GM13977 (cell line): ENCODE measurements around the gene C1orf167.
A peak's percentile ranks its signal among the peaks of the same experiment; 100 is the strongest.

ENCODE experiments used
- DNase-seq: peaks from one replicate; pipeline ENCODE4 v3.0.0; 2012; ENCODE audit warnings: low spot score
- in situ Hi-C: fragments of 300-500 bp; cut with MboI; formaldehyde crosslinking; loops from one replicate; pipeline ENCODE4 v1.12.0; 2022; ENCODE audit warnings: low sequenced_read_pairs, low pct_unique_long_range_greater_than_20kb, mixed read lengths, inconsistent platforms; ENCODE audit not compliant: unreplicated experiment
- TF ChIP-seq, protein P1 (sequence below): IDR thresholded peaks from 2 replicates; pipeline ENCODE4 v1.5.1; 2012; ENCODE audit warnings: mild to moderate bottlenecking, control low read depth; ENCODE audit not compliant: insufficient read depth; ENCODE audit errors: extremely low read depth, missing control alignments

C1orf167 gene

DNA sequence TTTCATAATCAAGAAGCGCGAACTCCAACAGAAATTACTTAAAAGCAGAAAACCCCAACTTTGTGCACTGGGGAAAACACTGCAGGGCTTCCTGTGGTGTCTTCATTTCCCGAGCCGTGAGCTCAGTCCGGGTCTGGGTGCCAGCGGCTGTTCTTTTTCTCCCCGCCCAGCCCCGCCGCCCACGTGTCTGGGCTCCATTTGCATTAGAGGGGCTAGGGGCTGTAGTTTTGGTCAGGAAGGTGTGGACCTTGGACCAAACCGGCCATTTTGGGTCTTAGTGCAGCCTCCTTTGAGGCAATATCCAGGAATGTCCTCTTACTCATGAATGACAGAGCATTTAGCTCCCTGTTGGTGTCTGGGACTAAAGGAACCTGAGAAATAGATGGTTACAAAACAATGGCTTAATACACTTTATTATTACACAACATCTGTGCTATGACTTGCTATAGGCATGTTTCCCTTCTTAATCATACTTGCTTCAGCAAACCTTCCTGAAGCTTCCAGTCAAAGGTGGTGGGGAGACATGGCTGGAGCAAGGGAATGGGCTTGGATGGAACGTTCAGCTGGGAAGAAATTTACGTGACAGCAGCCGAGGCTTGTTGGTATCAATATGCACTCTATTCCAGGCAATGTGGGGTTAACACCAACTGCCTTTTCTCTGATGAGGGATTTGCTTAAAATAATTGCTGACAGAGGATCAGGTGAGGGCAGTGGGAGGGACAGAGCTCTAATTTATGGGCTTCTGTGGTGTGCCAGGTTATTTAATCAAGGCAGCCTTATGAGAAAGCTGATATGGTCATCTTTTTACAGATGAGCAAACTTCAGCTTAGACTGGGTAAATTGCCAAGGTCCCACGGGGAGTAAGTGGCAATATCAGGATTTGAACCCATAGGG lies 25.0 kb upstream of the C1orf167 start:
- in situ Hi-C loops, result no loop called here
- peak; percentile 65 for DNase-seq
- TF ChIP-seq, protein P1, sequence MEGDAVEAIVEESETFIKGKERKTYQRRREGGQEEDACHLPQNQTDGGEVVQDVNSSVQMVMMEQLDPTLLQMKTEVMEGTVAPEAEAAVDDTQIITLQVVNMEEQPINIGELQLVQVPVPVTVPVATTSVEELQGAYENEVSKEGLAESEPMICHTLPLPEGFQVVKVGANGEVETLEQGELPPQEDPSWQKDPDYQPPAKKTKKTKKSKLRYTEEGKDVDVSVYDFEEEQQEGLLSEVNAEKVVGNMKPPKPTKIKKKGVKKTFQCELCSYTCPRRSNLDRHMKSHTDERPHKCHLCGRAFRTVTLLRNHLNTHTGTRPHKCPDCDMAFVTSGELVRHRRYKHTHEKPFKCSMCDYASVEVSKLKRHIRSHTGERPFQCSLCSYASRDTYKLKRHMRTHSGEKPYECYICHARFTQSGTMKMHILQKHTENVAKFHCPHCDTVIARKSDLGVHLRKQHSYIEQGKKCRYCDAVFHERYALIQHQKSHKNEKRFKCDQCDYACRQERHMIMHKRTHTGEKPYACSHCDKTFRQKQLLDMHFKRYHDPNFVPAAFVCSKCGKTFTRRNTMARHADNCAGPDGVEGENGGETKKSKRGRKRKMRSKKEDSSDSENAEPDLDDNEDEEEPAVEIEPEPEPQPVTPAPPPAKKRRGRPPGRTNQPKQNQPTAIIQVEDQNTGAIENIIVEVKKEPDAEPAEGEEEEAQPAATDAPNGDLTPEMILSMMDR, result no peak

GRCh38 chr1:11738096-11738495 lies 23.9 kb upstream of the C1orf167 start:
- in situ Hi-C loops, result no loop called here
- TF ChIP-seq, protein P1, result no peak
- no peak for DNase-seq

- no peak for DNase-seq
- TF ChIP-seq, protein P1, result no peak
- in situ Hi-C loops, result no loop called here
Measured at GRCh38 chr1:11738783-11739182, 23.2 kb upstream of the C1orf167 start.

- DNase-seq, result no peak
- in situ Hi-C loops, result no loop called here
- TF ChIP-seq, protein P1, result no peak
Measured at GRCh38 chr1:11740258-11741192, 21.5 kb upstream of the C1orf167 start.

- no peak for DNase-seq
- in situ Hi-C loops, result no loop called here
- TF ChIP-seq, protein P1, result no peak
Measured at GRCh38 chr1:11741482-11741881, 20.5 kb upstream of the C1orf167 start.

GRCh38 chr1:11741919-11742558 lies 20.0 kb upstream of the C1orf167 start:
- TF ChIP-seq, protein P1, result no peak
- DNase-seq, result no peak
- in situ Hi-C loops, result no loop called here
